ENCODE results near the gene PRKN. TPM values are rescaled to one million over a fixed set of nuclear protein-coding genes. Genes with fewer than 3 reads are reported as not detected.

The PRKN gene
- total and polyA plus RNA-seq, 10 donors, result 0.23 to 14.1 (median 7.0) TPM

GRCh38 chr6:161727083-161727833 is 1000.3 kb downstream of the PRKN start:
- TF ChIP-seq POLR2AphosphoS5 (IDR thresholded peaks at IDR 0.05) (no peak), POLR2A (IDR thresholded peaks at IDR 0.05) (no peak), CTCF (IDR thresholded peaks at IDR 0.05 in 8 of 11, conservative IDR thresholded peaks at IDR 0.05 in 3 of 11) (no peak)
- WGBS, 5 donors, result 63 to 91% (median 68%) methylated on average over 6 of the region's 6 CpGs

DNA sequence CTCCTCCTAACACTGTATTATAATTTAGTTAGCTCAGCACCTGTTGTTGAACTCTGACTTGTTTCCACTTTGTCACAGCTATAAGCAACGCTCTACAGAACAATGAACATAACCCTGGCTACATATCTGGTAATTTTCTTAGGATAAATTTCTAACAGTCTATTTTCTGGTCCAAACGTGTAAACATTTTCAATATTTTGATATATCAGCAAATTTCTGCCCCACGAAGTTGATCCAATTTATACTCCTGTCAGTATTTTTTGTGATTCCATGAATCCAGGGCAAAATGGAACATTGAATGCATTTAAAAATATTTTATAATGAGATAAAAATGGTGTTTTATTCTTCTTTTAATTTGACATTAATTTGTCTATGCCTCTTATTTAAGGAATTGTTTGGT is 1005.2 kb downstream of the PRKN start:
- no peaks in the 10 kb centered on the region for H3K4me1 ChIP-seq
- DNase-seq, result no peak
- WGBS, 5 donors, result 72 to 91% (median 79%) methylated on average over 3 of the region's 3 CpGs

More at GRCh38 chr6:161727083-161727833, 1000.3 kb downstream of the PRKN start:
- no peaks in the 10 kb centered on the region for H3K36me3 ChIP-seq
- H3K27ac ChIP-seq, result no peak overlapping the region
- H3K4me1 ChIP-seq, result no peaks in the 10 kb centered on the region
- H3K4me3 ChIP-seq, result no peak overlapping the region
- H3K9me3 ChIP-seq, result peaks cover 0 to 14% (median 0%) of the 10 kb centered on the region in 8 donors
- DNase-seq, result peak; percentile 24
- H3K27me3 ChIP-seq (replicated peaks in 1 of 7), result no peaks in the 10 kb centered on the region
- intact Hi-C loops (cut with DNase I; ENCODE audit: low total_unique reads), result no loop called here

GRCh38 chr6:161721511-161721910 is 1006.1 kb downstream of the PRKN start:
- Histone ChIP-seq H3K4me1 (no peaks in the 10 kb centered on the region), H3K27me3 (replicated peaks in 1 of 7) (no peaks in the 10 kb centered on the region), H3K9me3 (no peaks in the 10 kb centered on the region), H3K36me3 (no peaks in the 10 kb centered on the region), H3K27ac (no peak overlapping the region), H3K4me3 (no peak overlapping the region)
- no peak for DNase-seq
- WGBS, 5 donors, result 64 to 92% (median 80%) methylated on average over 8 of the region's 8 CpGs
- TF ChIP-seq POLR2AphosphoS5 (IDR thresholded peaks at IDR 0.05) (no peak), CTCF (IDR thresholded peaks at IDR 0.05 in 8 of 11, conservative IDR thresholded peaks at IDR 0.05 in 3 of 11) (no peak), POLR2A (IDR thresholded peaks at IDR 0.05) (no peak)
- intact Hi-C loops (cut with DNase I; ENCODE audit: low total_unique reads), result no loop called here

More for the DNA sequence above, 1005.2 kb downstream of the PRKN start:
- no peaks in the 10 kb centered on the region for H3K9me3 ChIP-seq
- no peaks in the 10 kb centered on the region for H3K27me3 ChIP-seq (replicated peaks in 1 of 7)
- H3K36me3 ChIP-seq, result no peaks in the 10 kb centered on the region
- no peak overlapping the region for H3K4me3 ChIP-seq
- no peak overlapping the region for H3K27ac ChIP-seq
- intact Hi-C loops (cut with DNase I; ENCODE audit: low total_unique reads), result no loop called here
- TF ChIP-seq POLR2AphosphoS5 (IDR thresholded peaks at IDR 0.05), result no peak
- no peak for TF ChIP-seq CTCF (IDR thresholded peaks at IDR 0.05 in 8 of 11, conservative IDR thresholded peaks at IDR 0.05 in 3 of 11)
- TF ChIP-seq POLR2A (IDR thresholded peaks at IDR 0.05), result no peak

GRCh38 chr6:161716176-161716575 is 1011.4 kb downstream of the PRKN start:
- no peaks in the 10 kb centered on the region for H3K27me3 ChIP-seq (replicated peaks in 1 of 7)
- H3K36me3 ChIP-seq, result no peaks in the 10 kb centered on the region
- H3K27ac ChIP-seq, result no peak overlapping the region
- intact Hi-C loops (cut with DNase I; ENCODE audit: low total_unique reads), result no loop called here
- no peak for TF ChIP-seq POLR2AphosphoS5 (IDR thresholded peaks at IDR 0.05)
- TF ChIP-seq POLR2A (IDR thresholded peaks at IDR 0.05), result no peak
- no peak for TF ChIP-seq CTCF (IDR thresholded peaks at IDR 0.05 in 8 of 11, conservative IDR thresholded peaks at IDR 0.05 in 3 of 11)
- H3K4me3 ChIP-seq, result no peak overlapping the region
- WGBS, 5 donors, result 63 to 77% (median 68%) methylated on average over 3 of the region's 3 CpGs
- DNase-seq, result no peak
- no peaks in the 10 kb centered on the region for H3K9me3 ChIP-seq
- no peaks in the 10 kb centered on the region for H3K4me1 ChIP-seq
